Measurements from ENCODE around the gene GARNL3.
A peak's percentile ranks its signal among the peaks of the same experiment; 100 is the strongest.

The GARNL3 gene

GRCh38 chr9:127223266-127223665 is 41.3 kb upstream of the GARNL3 start:
- H3K36me3 ChIP-seq (ENCODE audit: control insufficient read depth, insufficient read depth, low read length) = no peaks in the 10 kb centered on the region
- no peak overlapping the region for H3K4me3 ChIP-seq (ENCODE audit: low read length)
- H3K27ac ChIP-seq (ENCODE audit: low read length) = no peak overlapping the region
- H3K4me1 ChIP-seq (ENCODE audit: control insufficient read depth, insufficient read depth, low read length) = no peaks in the 10 kb centered on the region
- peaks cover 1% of the 10 kb centered on the region; the same call in 1 of the 2 replicates for H3K27me3 ChIP-seq (ENCODE audit: control insufficient read depth, insufficient read depth, low read length)
- no peak for DNase-seq (ENCODE audit: low read depth, low spot score)
- no peaks in the 10 kb centered on the region for H3K9me3 ChIP-seq (ENCODE audit: control insufficient read depth, insufficient read depth, low read length)
- WGBS (ENCODE audit: insufficient coverage, insufficient read length) = no CpG with 5 or more reads among the region's 4 CpGs

- Histone ChIP-seq H3K4me3 (ENCODE audit: low read length) (peak overlapping the region; percentile 46; the same call in 1 of the 2 replicates), H3K36me3 (ENCODE audit: control insufficient read depth, insufficient read depth, low read length) (no peaks in the 10 kb centered on the region)
- no peak for DNase-seq (ENCODE audit: low read depth, low spot score)
These were observed 40.8 kb upstream of the GARNL3 start for GRCh38 chr9:127223810-127224177.

GRCh38 chr9:127224178-127224882 is 40.2 kb upstream of the GARNL3 start:
- no peaks in the 10 kb centered on the region for H3K4me1 ChIP-seq (ENCODE audit: control insufficient read depth, insufficient read depth, low read length)
- DNase-seq (ENCODE audit: low read depth, low spot score) = peak; percentile 74
- H3K9me3 ChIP-seq (ENCODE audit: control insufficient read depth, insufficient read depth, low read length) = no peaks in the 10 kb centered on the region
- no peak overlapping the region for H3K27ac ChIP-seq (ENCODE audit: low read length)
- no peaks in the 10 kb centered on the region for H3K36me3 ChIP-seq (ENCODE audit: control insufficient read depth, insufficient read depth, low read length)
- peak overlapping the region; percentile 57; the same call in 1 of the 2 replicates for H3K4me3 ChIP-seq (ENCODE audit: low read length)
- peaks cover 1% of the 10 kb centered on the region; the same call in 1 of the 2 replicates for H3K27me3 ChIP-seq (ENCODE audit: control insufficient read depth, insufficient read depth, low read length)
- no CpG with 5 or more reads among the region's 56 CpGs for WGBS (ENCODE audit: insufficient coverage, insufficient read length)

More at GRCh38 chr9:127223810-127224177, 40.8 kb upstream of the GARNL3 start:
- Histone ChIP-seq H3K4me1 (ENCODE audit: control insufficient read depth, insufficient read depth, low read length) (no peaks in the 10 kb centered on the region), H3K27ac (ENCODE audit: low read length) (no peak overlapping the region), H3K27me3 (ENCODE audit: control insufficient read depth, insufficient read depth, low read length) (peaks cover 1% of the 10 kb centered on the region; the same call in 1 of the 2 replicates), H3K9me3 (ENCODE audit: control insufficient read depth, insufficient read depth, low read length) (no peaks in the 10 kb centered on the region)
- WGBS (ENCODE audit: insufficient coverage, insufficient read length) = no CpG with 5 or more reads among the region's 8 CpGs

GRCh38 chr9:127224883-127225739 is 39.5 kb upstream of the GARNL3 start:
- H3K27me3 ChIP-seq (ENCODE audit: control insufficient read depth, insufficient read depth, low read length) = peaks cover 1% of the 10 kb centered on the region; the same call in 1 of the 2 replicates
- no peaks in the 10 kb centered on the region for H3K9me3 ChIP-seq (ENCODE audit: control insufficient read depth, insufficient read depth, low read length)
- H3K4me3 ChIP-seq (ENCODE audit: low read length) = peak overlapping the region; percentile 62
- no peaks in the 10 kb centered on the region for H3K36me3 ChIP-seq (ENCODE audit: control insufficient read depth, insufficient read depth, low read length)
- no peak for DNase-seq (ENCODE audit: low read depth, low spot score)
- WGBS (ENCODE audit: insufficient coverage, insufficient read length) = no CpG with 5 or more reads among the region's 106 CpGs
- H3K4me1 ChIP-seq (ENCODE audit: control insufficient read depth, insufficient read depth, low read length) = no peaks in the 10 kb centered on the region
- no peak overlapping the region for H3K27ac ChIP-seq (ENCODE audit: low read length)

- H3K36me3 ChIP-seq (ENCODE audit: control insufficient read depth, insufficient read depth, low read length) = no peaks in the 10 kb centered on the region
- WGBS (ENCODE audit: insufficient coverage, insufficient read length) = no CpG with 5 or more reads among the region's 42 CpGs
- peak overlapping the region; percentile 62; the same call in 1 of the 2 replicates for H3K4me3 ChIP-seq (ENCODE audit: low read length)
- H3K27me3 ChIP-seq (ENCODE audit: control insufficient read depth, insufficient read depth, low read length) = peaks cover 1% of the 10 kb centered on the region; the same call in 1 of the 2 replicates
- no peaks in the 10 kb centered on the region for H3K4me1 ChIP-seq (ENCODE audit: control insufficient read depth, insufficient read depth, low read length)
- DNase-seq (ENCODE audit: low read depth, low spot score) = no peak
- no peak overlapping the region for H3K27ac ChIP-seq (ENCODE audit: low read length)
- no peaks in the 10 kb centered on the region for H3K9me3 ChIP-seq (ENCODE audit: control insufficient read depth, insufficient read depth, low read length)
These were observed 38.6 kb upstream of the GARNL3 start for GRCh38 chr9:127225801-127226625.

GRCh38 chr9:127229691-127230417 is 34.7 kb upstream of the GARNL3 start:
- peaks cover 1% of the 10 kb centered on the region; the same call in 1 of the 2 replicates for H3K27me3 ChIP-seq (ENCODE audit: control insufficient read depth, insufficient read depth, low read length)
- WGBS (ENCODE audit: insufficient coverage, insufficient read length) = no CpG with 5 or more reads among the region's 4 CpGs
- no peak for DNase-seq (ENCODE audit: low read depth, low spot score)

GRCh38 chr9:127231666-127232065 is 32.9 kb upstream of the GARNL3 start:
- DNase-seq (ENCODE audit: low read depth, low spot score) = no peak
- Histone ChIP-seq H3K27me3 (ENCODE audit: control insufficient read depth, insufficient read depth, low read length) (no peaks in the 10 kb centered on the region), H3K36me3 (ENCODE audit: control insufficient read depth, insufficient read depth, low read length) (no peaks in the 10 kb centered on the region), H3K27ac (ENCODE audit: low read length) (no peak overlapping the region), H3K4me3 (ENCODE audit: low read length) (no peak overlapping the region), H3K4me1 (ENCODE audit: control insufficient read depth, insufficient read depth, low read length) (no peaks in the 10 kb centered on the region), H3K9me3 (ENCODE audit: control insufficient read depth, insufficient read depth, low read length) (no peaks in the 10 kb centered on the region)
- WGBS (ENCODE audit: insufficient coverage, insufficient read length) = no CpG with 5 or more reads among the region's 3 CpGs

More at GRCh38 chr9:127229691-127230417, 34.7 kb upstream of the GARNL3 start:
- H3K4me3 ChIP-seq (ENCODE audit: low read length) = no peak overlapping the region
- no peaks in the 10 kb centered on the region for H3K9me3 ChIP-seq (ENCODE audit: control insufficient read depth, insufficient read depth, low read length)
- no peaks in the 10 kb centered on the region for H3K36me3 ChIP-seq (ENCODE audit: control insufficient read depth, insufficient read depth, low read length)
- H3K27ac ChIP-seq (ENCODE audit: low read length) = no peak overlapping the region
- no peaks in the 10 kb centered on the region for H3K4me1 ChIP-seq (ENCODE audit: control insufficient read depth, insufficient read depth, low read length)

- WGBS (ENCODE audit: insufficient coverage, insufficient read length) = no CpG with 5 or more reads among the region's 4 CpGs
- Histone ChIP-seq H3K27ac (ENCODE audit: low read length) (no peak overlapping the region), H3K36me3 (ENCODE audit: control insufficient read depth, insufficient read depth, low read length) (no peaks in the 10 kb centered on the region), H3K9me3 (ENCODE audit: control insufficient read depth, insufficient read depth, low read length) (no peaks in the 10 kb centered on the region), H3K4me3 (ENCODE audit: low read length) (no peak overlapping the region), H3K4me1 (ENCODE audit: control insufficient read depth, insufficient read depth, low read length) (no peaks in the 10 kb centered on the region), H3K27me3 (ENCODE audit: control insufficient read depth, insufficient read depth, low read length) (no peaks in the 10 kb centered on the region)
- DNase-seq (ENCODE audit: low read depth, low spot score) = no peak
These were observed 31.6 kb upstream of the GARNL3 start for GRCh38 chr9:127232833-127233549.

GRCh38 chr9:127233550-127233949 is 31.0 kb upstream of the GARNL3 start:
- no peak for DNase-seq (ENCODE audit: low read depth, low spot score)
- no peak overlapping the region for H3K4me3 ChIP-seq (ENCODE audit: low read length)
- no peaks in the 10 kb centered on the region for H3K36me3 ChIP-seq (ENCODE audit: control insufficient read depth, insufficient read depth, low read length)
- no peaks in the 10 kb centered on the region for H3K4me1 ChIP-seq (ENCODE audit: control insufficient read depth, insufficient read depth, low read length)
- H3K27ac ChIP-seq (ENCODE audit: low read length) = no peak overlapping the region
- H3K9me3 ChIP-seq (ENCODE audit: control insufficient read depth, insufficient read depth, low read length) = no peaks in the 10 kb centered on the region
- no peaks in the 10 kb centered on the region for H3K27me3 ChIP-seq (ENCODE audit: control insufficient read depth, insufficient read depth, low read length)
- no CpG with 5 or more reads among the region's 4 CpGs for WGBS (ENCODE audit: insufficient coverage, insufficient read length)
